ENCODE data around the gene CARMIL1. TPM values are rescaled to one million over a fixed set of nuclear protein-coding genes. Genes with fewer than 3 reads are reported as not detected.

CARMIL1 gene
- total and polyA plus RNA-seq, 4 donors = 22.3 to 33.9 (median 31.6) TPM

DNA sequence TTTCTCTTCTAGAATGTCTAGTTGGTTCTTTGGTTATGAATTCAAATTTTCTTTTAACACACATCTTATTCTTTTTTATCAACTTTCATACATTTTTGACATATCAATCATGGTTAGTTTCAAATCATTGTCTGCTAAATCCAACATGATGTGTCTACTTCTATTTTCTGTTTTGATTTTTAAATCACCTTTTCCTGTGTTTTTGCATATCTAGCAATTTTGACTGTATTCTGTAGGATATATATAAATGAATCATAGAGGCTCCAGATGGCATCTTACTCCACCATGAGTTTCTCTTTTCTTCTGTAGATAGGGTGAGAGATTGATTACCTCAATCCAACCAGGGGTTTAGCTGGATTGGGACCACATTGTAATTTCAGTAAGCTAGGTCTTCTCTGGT, 34.3 kb upstream of the CARMIL1 start:
- DNase-seq (no peak), ATAC-seq (ENCODE audit: low FRiP score) (no peak)
- H3K4me3 ChIP-seq (ENCODE audit: low read length in 2 of 2) = no peak overlapping the region
- no peak overlapping the region for H3K27ac ChIP-seq (ENCODE audit: low read depth in 1 of 2, low read length in 2 of 2)
- intact Hi-C loops (cut with DNase I) = no loop called here
- H3K4me1 ChIP-seq (ENCODE audit: control insufficient read depth in 1 of 2, insufficient read depth in 2 of 2, low read length in 2 of 2) = no peaks in the 10 kb centered on the region
- H3K36me3 ChIP-seq (ENCODE audit: control insufficient read depth in 1 of 2, insufficient read depth in 2 of 2, low read length in 1 of 2) = no peaks in the 10 kb centered on the region
- H3K27me3 ChIP-seq (ENCODE audit: control insufficient read depth in 1 of 2, insufficient read depth in 2 of 2, low read length in 1 of 2) = no peaks in the 10 kb centered on the region
- no peaks in the 10 kb centered on the region for H3K9me3 ChIP-seq (ENCODE audit: control insufficient read depth, low read length)

DNA sequence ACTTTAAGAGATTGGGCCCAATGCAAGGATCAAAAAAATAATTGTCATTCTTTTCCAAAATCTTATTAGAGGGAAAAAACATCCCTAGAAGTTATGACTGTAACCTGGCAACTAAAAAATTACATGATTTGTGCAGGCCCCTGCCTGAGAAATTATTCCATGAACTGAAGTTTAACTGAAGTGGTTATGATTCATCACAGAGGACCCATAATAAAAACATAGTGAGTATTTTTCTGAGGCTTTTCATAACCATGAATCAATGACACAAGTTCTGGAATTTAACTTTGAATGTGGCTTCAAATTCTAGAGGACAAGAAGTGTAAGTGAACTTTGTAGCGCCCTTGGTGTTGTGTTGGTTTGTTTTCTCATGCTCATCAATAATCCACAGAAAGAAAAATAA, 31.1 kb upstream of the CARMIL1 start:
- H3K27ac ChIP-seq (ENCODE audit: low read depth in 1 of 2, low read length in 2 of 2) = no peak overlapping the region
- intact Hi-C loops (cut with DNase I) = no loop called here
- no peaks in the 10 kb centered on the region for H3K9me3 ChIP-seq (ENCODE audit: control insufficient read depth, low read length)
- no peak for DNase-seq
- WGBS, 2 donors = 50 to 61% methylated on average over 1 of the region's 1 CpG
- H3K27me3 ChIP-seq (ENCODE audit: control insufficient read depth in 1 of 2, insufficient read depth in 2 of 2, low read length in 1 of 2) = no peaks in the 10 kb centered on the region
- ATAC-seq (ENCODE audit: low FRiP score) = no peak
- no peak overlapping the region for H3K4me3 ChIP-seq (ENCODE audit: low read length in 2 of 2)
- no peaks in the 10 kb centered on the region for H3K4me1 ChIP-seq (ENCODE audit: control insufficient read depth in 1 of 2, insufficient read depth in 2 of 2, low read length in 2 of 2)
- H3K36me3 ChIP-seq (ENCODE audit: control insufficient read depth in 1 of 2, insufficient read depth in 2 of 2, low read length in 1 of 2) = no peaks in the 10 kb centered on the region

DNA sequence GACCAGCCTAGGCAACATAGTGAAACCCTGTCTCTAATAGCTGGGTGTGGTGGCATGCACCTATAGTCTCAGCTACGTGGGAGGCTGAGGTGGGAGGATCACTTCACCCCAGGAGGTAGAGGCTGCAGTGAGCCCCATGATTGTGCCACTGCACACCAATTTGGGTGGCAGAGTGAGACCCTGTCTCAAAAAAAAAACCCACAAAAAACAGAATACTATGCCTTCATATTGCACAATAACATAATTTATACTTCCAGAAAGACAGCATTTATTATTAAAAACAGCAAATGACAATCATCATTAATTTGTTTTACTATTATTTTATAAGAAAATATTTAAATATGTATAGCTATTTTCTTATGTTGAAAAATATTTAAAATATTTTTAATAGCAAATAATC, 30.0 kb upstream of the CARMIL1 start:
- Histone ChIP-seq H3K36me3 (ENCODE audit: control insufficient read depth in 1 of 2, insufficient read depth in 2 of 2, low read length in 1 of 2) (no peaks in the 10 kb centered on the region), H3K4me3 (ENCODE audit: low read length in 2 of 2) (no peak overlapping the region), H3K4me1 (ENCODE audit: control insufficient read depth in 1 of 2, insufficient read depth in 2 of 2, low read length in 2 of 2) (no peaks in the 10 kb centered on the region), H3K27me3 (ENCODE audit: control insufficient read depth in 1 of 2, insufficient read depth in 2 of 2, low read length in 1 of 2) (no peaks in the 10 kb centered on the region), H3K27ac (ENCODE audit: low read depth in 1 of 2, low read length in 2 of 2) (no peak overlapping the region), H3K9me3 (ENCODE audit: control insufficient read depth, low read length) (no peaks in the 10 kb centered on the region)
- intact Hi-C loops (cut with DNase I) = no loop called here
- DNase-seq (no peak), ATAC-seq (ENCODE audit: low FRiP score) (no peak)
- WGBS, 2 donors = 91 to 95% methylated on average over 1 of the region's 1 CpG

DNA sequence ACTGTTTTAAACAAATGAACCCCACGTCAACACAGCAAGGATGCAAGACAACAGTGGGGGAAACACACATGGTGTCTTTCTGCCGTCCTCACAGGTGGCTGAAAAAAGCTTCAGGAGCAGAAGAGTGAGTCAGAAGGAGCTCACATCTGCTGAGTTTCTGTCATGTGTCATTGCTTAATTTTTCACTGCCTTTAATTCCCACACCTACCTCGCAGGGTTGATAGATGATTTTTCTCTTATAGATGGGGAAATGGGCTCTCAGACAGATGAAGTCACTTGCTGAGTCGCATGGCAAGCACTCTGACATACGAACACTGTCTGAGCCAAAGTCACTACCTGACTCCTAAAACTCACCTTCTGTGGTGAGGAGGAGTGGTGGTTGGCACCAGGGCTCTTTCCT, 28.3 kb upstream of the CARMIL1 start:
- no peaks in the 10 kb centered on the region for H3K4me1 ChIP-seq (ENCODE audit: control insufficient read depth in 1 of 2, insufficient read depth in 2 of 2, low read length in 2 of 2)
- H3K9me3 ChIP-seq (ENCODE audit: control insufficient read depth, low read length) = no peaks in the 10 kb centered on the region
- DNase-seq = no peak
- H3K27me3 ChIP-seq (ENCODE audit: control insufficient read depth in 1 of 2, insufficient read depth in 2 of 2, low read length in 1 of 2) = no peaks in the 10 kb centered on the region
- WGBS, 2 donors = 88 to 90% methylated on average over 5 of the region's 5 CpGs
- H3K27ac ChIP-seq (ENCODE audit: low read depth in 1 of 2, low read length in 2 of 2) = no peak overlapping the region
- no peak overlapping the region for H3K4me3 ChIP-seq (ENCODE audit: low read length in 2 of 2)
- intact Hi-C loops (cut with DNase I) = no loop called here
- H3K36me3 ChIP-seq (ENCODE audit: control insufficient read depth in 1 of 2, insufficient read depth in 2 of 2, low read length in 1 of 2) = no peaks in the 10 kb centered on the region
- ATAC-seq (ENCODE audit: low FRiP score) = no peak

DNA sequence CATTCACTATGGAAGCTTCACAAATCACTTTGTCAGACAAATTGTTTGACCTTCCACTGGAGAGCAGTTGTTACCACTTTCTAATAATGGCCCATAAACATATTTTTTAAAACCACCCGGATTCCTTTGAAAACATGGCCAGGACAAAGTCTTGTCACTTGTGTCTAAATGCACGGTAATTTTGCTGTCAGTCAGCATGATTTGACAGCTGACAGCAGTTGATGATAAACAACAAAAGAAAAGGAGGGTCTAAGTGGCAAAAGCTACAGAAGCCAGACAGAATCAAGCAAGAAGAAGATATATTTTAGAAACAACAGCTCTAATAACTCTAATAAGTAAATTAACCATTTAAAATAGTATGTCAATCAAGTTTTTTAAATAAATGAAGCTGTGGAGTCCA, 27.7 kb upstream of the CARMIL1 start:
- no peaks in the 10 kb centered on the region for H3K9me3 ChIP-seq (ENCODE audit: control insufficient read depth, low read length)
- H3K27ac ChIP-seq (ENCODE audit: low read depth in 1 of 2, low read length in 2 of 2) = no peak overlapping the region
- H3K27me3 ChIP-seq (ENCODE audit: control insufficient read depth in 1 of 2, insufficient read depth in 2 of 2, low read length in 1 of 2) = no peaks in the 10 kb centered on the region
- no peak for DNase-seq
- no peak for ATAC-seq (ENCODE audit: low FRiP score)
- 93 to 96% methylated on average over 2 of the region's 2 CpGs for WGBS, 2 donors
- no peaks in the 10 kb centered on the region for H3K36me3 ChIP-seq (ENCODE audit: control insufficient read depth in 1 of 2, insufficient read depth in 2 of 2, low read length in 1 of 2)
- intact Hi-C loops (cut with DNase I) = no loop called here
- no peaks in the 10 kb centered on the region for H3K4me1 ChIP-seq (ENCODE audit: control insufficient read depth in 1 of 2, insufficient read depth in 2 of 2, low read length in 2 of 2)
- H3K4me3 ChIP-seq (ENCODE audit: low read length in 2 of 2) = no peak overlapping the region

DNA sequence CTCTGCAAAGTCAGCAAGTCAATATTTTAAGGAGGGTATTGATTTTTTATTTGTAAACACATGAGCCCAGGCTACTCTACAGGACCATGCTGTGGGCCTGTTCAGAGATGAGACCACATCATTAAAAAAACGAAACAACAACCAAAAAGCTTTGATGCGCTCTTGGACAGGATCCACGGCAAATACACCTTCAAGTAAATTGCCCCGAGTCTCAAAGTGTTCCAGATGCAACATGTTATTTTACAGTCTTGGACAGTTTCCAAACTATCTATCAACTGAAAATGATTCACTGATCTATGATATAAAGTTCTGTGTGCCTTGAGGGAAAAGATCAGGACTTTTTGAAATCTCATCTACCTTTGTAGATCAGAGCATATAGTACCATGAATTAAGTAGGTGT, 25.8 kb upstream of the CARMIL1 start:
- no peaks in the 10 kb centered on the region for H3K27me3 ChIP-seq (ENCODE audit: control insufficient read depth in 1 of 2, insufficient read depth in 2 of 2, low read length in 1 of 2)
- no peaks in the 10 kb centered on the region for H3K4me1 ChIP-seq (ENCODE audit: control insufficient read depth in 1 of 2, insufficient read depth in 2 of 2, low read length in 2 of 2)
- H3K36me3 ChIP-seq (ENCODE audit: control insufficient read depth in 1 of 2, insufficient read depth in 2 of 2, low read length in 1 of 2) = no peaks in the 10 kb centered on the region
- DNase-seq (no peak), ATAC-seq (ENCODE audit: low FRiP score) (no peak)
- intact Hi-C loops (cut with DNase I) = no loop called here
- H3K4me3 ChIP-seq (ENCODE audit: low read length in 2 of 2) = no peak overlapping the region
- no peak overlapping the region for H3K27ac ChIP-seq (ENCODE audit: low read depth in 1 of 2, low read length in 2 of 2)
- no peaks in the 10 kb centered on the region for H3K9me3 ChIP-seq (ENCODE audit: control insufficient read depth, low read length)
- 72 to 73% methylated on average over 4 of the region's 4 CpGs for WGBS, 2 donors

DNA sequence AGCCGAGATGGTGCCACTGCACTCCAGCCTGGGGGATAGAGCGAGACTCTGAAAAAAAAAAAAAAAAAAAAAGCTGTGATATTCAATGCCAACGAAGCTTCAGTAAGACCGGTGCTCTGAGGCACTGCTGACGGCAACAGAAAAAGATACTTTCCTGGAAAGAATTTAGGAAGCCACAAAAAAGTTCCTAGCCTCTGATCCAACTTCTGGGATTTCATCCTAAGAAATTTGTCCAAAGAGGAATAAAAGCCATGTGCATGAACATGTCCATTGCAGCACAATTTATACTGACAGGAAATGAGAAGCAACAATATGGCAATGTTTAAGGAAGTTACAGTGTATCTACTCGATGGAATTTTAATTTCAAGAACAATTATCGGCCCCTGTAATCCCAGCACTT, 24.5 kb upstream of the CARMIL1 start:
- Histone ChIP-seq H3K27me3 (ENCODE audit: control insufficient read depth in 1 of 2, insufficient read depth in 2 of 2, low read length in 1 of 2) (no peaks in the 10 kb centered on the region), H3K4me1 (ENCODE audit: control insufficient read depth in 1 of 2, insufficient read depth in 2 of 2, low read length in 2 of 2) (no peaks in the 10 kb centered on the region), H3K9me3 (ENCODE audit: control insufficient read depth, low read length) (no peaks in the 10 kb centered on the region), H3K36me3 (ENCODE audit: control insufficient read depth in 1 of 2, insufficient read depth in 2 of 2, low read length in 1 of 2) (no peaks in the 10 kb centered on the region), H3K27ac (ENCODE audit: low read depth in 1 of 2, low read length in 2 of 2) (no peak overlapping the region), H3K4me3 (ENCODE audit: low read length in 2 of 2) (no peak overlapping the region)
- intact Hi-C loops (cut with DNase I) = no loop called here
- DNase-seq (no peak), ATAC-seq (ENCODE audit: low FRiP score) (no peak)
- 93 to 96% methylated on average over 7 of the region's 7 CpGs for WGBS, 2 donors

DNA sequence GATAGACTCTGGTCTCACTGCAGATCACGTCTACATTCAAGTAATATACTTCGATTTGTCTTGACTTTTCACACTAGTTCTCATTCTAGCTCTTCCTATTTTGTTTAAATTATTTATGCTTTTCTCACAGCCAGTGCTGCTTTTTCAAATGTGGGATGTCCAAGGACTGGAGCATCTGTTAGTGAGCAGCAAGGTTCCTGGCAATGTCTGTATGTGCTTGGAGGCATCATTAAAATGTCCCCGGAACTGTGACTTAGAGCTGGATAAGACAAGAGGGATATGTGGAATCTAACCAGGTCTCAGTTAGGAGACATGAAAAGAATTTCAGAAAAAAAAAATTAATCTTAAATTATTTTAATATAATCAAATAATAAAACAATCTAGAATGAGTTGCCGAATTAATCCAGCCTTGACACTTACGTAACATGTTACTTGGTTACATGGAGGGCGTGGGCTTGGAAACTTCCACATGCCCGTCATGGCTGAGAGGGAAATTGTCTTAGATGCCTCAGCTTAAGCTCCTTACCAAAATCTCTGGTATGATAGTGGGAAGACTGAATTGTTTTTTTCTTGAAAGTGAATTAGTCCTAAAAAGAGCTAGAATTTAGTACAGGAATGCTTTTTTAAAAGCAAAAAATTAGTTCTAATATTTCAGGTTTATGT, 21.4 kb upstream of the CARMIL1 start:
- intact Hi-C loops (cut with DNase I) = no loop called here
- no peaks in the 10 kb centered on the region for H3K9me3 ChIP-seq (ENCODE audit: control insufficient read depth, low read length)
- H3K27me3 ChIP-seq (ENCODE audit: control insufficient read depth in 1 of 2, insufficient read depth in 2 of 2, low read length in 1 of 2) = no peaks in the 10 kb centered on the region
- WGBS, 2 donors = 87 to 88% methylated on average over 7 of the region's 7 CpGs
- no peak for ATAC-seq (ENCODE audit: low FRiP score)
- DNase-seq = no peak
- no peaks in the 10 kb centered on the region for H3K4me1 ChIP-seq (ENCODE audit: control insufficient read depth in 1 of 2, insufficient read depth in 2 of 2, low read length in 2 of 2)
- H3K27ac ChIP-seq (ENCODE audit: low read depth in 1 of 2, low read length in 2 of 2) = no peak overlapping the region
- H3K36me3 ChIP-seq (ENCODE audit: control insufficient read depth in 1 of 2, insufficient read depth in 2 of 2, low read length in 1 of 2) = no peaks in the 10 kb centered on the region
- H3K4me3 ChIP-seq (ENCODE audit: low read length in 2 of 2) = no peak overlapping the region

DNA sequence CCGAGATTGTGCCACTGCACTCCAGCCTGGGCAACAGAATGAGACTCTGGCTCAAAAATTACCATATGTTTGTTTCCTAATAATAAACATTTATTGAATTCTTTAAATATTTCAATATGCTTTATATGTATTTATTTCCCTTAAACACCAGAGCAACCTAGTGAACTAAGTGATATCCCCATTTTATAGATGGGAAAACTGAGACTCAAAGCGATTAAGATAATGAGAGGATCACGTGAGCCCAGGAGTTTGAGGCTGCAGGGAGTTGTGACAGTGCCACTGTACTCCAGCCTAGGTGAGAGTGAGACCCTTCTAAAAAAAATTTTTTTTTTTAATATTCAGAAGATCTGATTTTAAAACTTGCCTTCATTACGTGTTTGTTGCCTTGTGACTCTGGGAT, 19.4 kb upstream of the CARMIL1 start:
- DNase-seq (no peak), ATAC-seq (ENCODE audit: low FRiP score) (no peak)
- intact Hi-C loops (cut with DNase I) = no loop called here
- no peaks in the 10 kb centered on the region for H3K36me3 ChIP-seq (ENCODE audit: control insufficient read depth in 1 of 2, insufficient read depth in 2 of 2, low read length in 1 of 2)
- H3K27me3 ChIP-seq (ENCODE audit: control insufficient read depth in 1 of 2, insufficient read depth in 2 of 2, low read length in 1 of 2) = no peaks in the 10 kb centered on the region
- no peak overlapping the region for H3K4me3 ChIP-seq (ENCODE audit: low read length in 2 of 2)
- H3K4me1 ChIP-seq (ENCODE audit: control insufficient read depth in 1 of 2, insufficient read depth in 2 of 2, low read length in 2 of 2) = no peaks in the 10 kb centered on the region
- H3K27ac ChIP-seq (ENCODE audit: low read depth in 1 of 2, low read length in 2 of 2) = no peak overlapping the region
- WGBS, 2 donors = 93 to 94% methylated on average over 4 of the region's 4 CpGs
- H3K9me3 ChIP-seq (ENCODE audit: control insufficient read depth, low read length) = no peaks in the 10 kb centered on the region

Measured in aorta (tissue), 5 donors.